GM12892 (cell line): Measurements from ENCODE around the gene NDUFB6.

Source experiments
- POLR2A ChIP-seq: IDR thresholded peaks from 2 replicates; pipeline ENCODE4 v1.6.1; 2011; ENCODE audit warnings: low read depth, low read length, control low read depth
- TAF1 ChIP-seq: IDR thresholded peaks from 2 replicates; pipeline ENCODE4 v1.6.1; 2011; ENCODE audit warnings: low read depth, mild to moderate bottlenecking, control low read depth, low read length, borderline replicate concordance

- TF ChIP-seq POLR2A (no peak), TAF1 (no peak)
Measured at GRCh38 chr9:32525709-32526030, 47.3 kb downstream of the NDUFB6 start.
